ENCODE data around the gene KRT79. TPM values are rescaled to one million over a fixed set of nuclear protein-coding genes. Genes with fewer than 3 reads are reported as not detected.
"Not testable (repeated sequence)": the region's sequence is repeated elsewhere in the genome, so short reads cannot be mapped to it uniquely, and the experiment has no call there.

The KRT79 gene
- polyA plus RNA-seq, 4 donors = 0.31 TPM; not detected in 3

DNA sequence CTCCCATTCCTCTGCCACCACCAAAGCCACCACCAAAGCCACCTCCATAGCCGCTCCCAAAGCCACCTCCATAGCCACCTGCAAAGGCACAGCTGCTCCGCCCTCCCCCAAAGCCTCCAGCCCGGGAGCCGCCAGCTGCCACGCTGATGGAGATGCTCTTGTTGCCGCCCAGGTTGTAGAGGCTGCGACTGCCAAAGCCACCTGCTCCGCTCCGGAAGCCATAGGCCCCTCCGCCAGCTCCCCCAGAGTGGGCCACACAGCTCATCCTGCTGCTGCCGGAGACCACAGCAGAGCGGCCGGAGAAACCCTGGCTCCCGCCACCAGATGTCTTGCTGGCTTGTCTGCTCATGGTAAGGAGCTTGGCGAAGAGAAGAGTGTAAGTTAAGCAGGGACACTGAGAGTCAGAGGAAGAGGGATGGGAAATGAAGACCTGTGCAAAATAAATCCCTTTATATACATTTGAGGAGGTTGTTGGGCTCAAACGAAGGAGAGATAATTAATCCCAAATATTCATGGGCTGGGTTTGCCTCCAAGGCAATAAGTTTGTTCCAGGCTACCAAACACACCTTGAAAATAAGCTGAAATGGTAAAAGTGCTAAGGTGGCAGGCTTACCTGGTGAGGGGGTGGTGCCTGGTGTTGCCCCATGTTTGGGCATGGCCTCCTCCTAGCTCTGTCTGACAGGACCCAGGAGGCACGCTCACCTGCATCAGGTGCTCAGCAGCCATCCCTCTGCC is 38.2 kb downstream of the KRT79 start, which contains the start of gene KRT3:
Gene KRT3, minus strand, starts transcription at position 424 of the 735 bp plus-strand sequence. Its CDS starts 75 bp downstream, at position 349.
- Histone ChIP-seq H3K36me3 (ENCODE audit: control insufficient read depth in 3 of 3, insufficient read depth in 2 of 3, low read depth in 1 of 3, low read length in 3 of 3) (no peaks in the 10 kb centered on the region), H3K4me1 (ENCODE audit: control insufficient read depth in 3 of 3, insufficient read depth in 2 of 3, low read depth in 1 of 3, low read length in 2 of 3) (no peaks in the 10 kb centered on the region), H3K9me3 (ENCODE audit: control insufficient read depth in 2 of 2, insufficient read depth in 1 of 2, low read depth in 1 of 2, low read length in 1 of 2) (no peaks in the 10 kb centered on the region), H3K4me3 (ENCODE audit: low read depth in 1 of 3, low read length in 3 of 3) (no peak within 1 kb of the TSS), H3K27me3 (ENCODE audit: control insufficient read depth in 3 of 3, insufficient read depth in 3 of 3, low read length in 3 of 3) (peaks cover 0 to 24% (median 3%) of the 10 kb centered on the region in 3 donors), H3K27ac (ENCODE audit: low read depth in 1 of 3, low read length in 2 of 3) (no peak within 1 kb of the TSS)
- FAIRE-seq = no peak
- WGBS, 3 donors = 90 to 91% (median 91%) methylated on average over 17 of the region's 17 CpGs
- DNase-seq = no peak

DNA sequence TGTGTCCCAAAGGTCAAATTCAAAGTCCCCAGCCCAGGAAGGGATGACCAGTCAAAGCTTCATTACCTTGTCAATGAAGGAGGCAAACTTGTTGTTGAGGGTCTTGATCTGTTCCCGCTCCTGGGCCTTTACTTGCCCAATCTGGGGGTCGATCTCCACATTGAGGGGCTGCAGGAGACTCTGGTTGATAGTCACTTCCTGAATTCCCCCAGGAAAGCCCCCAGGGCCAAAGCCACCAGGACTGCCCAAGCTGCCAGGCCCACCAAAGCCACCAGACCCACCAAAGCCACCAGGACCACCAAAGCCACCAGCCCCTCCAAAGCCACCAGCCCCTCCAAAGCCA is 38.8 kb downstream of the KRT79 start:
- H3K27ac ChIP-seq (ENCODE audit: low read depth in 1 of 3, low read length in 2 of 3); DNase-seq; FAIRE-seq; H3K4me3 ChIP-seq (ENCODE audit: low read depth in 1 of 3, low read length in 3 of 3); H3K9me3 ChIP-seq (ENCODE audit: control insufficient read depth in 2 of 2, insufficient read depth in 1 of 2, low read depth in 1 of 2, low read length in 1 of 2); H3K4me1 ChIP-seq (ENCODE audit: control insufficient read depth in 3 of 3, insufficient read depth in 2 of 3, low read depth in 1 of 3, low read length in 2 of 3); H3K36me3 ChIP-seq (ENCODE audit: control insufficient read depth in 3 of 3, insufficient read depth in 2 of 3, low read depth in 1 of 3, low read length in 3 of 3): not testable (repeated sequence)
- H3K27me3 ChIP-seq (ENCODE audit: control insufficient read depth in 3 of 3, insufficient read depth in 3 of 3, low read length in 3 of 3) = peaks cover 0 to 30% (median 4%) of the 10 kb centered on the region in 3 donors
- 89 to 97% (median 91%) methylated on average over 2 of the region's 2 CpGs for WGBS, 3 donors

DNA sequence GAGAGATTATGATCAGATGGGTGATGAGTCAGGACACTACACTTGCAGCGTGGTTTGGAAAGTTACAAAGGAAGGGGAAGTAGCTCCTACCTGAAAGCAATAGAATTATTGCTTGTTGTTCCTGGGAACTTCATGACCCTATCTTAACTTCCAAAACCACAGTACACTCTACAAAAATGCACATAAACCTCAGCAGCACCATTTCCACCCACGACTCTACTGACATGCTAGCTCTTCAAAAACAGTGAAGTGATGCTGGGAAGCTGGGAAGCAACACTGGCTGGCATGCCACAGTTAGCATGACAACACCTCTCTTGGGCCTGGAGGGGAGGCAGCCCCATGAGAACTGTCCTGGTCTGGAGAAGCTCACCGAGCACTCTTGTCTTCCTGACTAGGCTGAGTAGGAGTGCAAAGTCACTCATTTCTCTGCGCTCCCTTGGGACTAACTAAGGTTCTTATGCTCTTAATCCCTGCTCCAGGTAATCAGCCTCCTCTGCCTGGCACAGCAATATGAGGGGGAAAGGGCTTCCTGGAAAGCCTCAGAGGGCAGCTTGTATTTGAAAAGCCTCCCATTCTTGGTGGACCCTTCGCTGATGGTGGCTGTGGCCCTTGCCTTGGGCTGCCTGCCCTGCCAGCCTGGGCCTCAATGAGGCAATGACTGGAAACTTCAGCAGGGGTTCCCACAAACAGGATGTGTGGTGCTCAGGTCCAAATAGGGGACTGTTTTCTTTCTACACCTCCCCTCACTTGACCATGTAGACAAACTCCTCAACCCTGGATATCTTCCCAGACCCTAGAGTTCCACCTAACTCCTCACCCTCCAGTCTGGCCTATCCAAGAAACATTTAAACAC is 39.4 kb downstream of the KRT79 start:
- Histone ChIP-seq H3K4me3 (ENCODE audit: low read depth in 1 of 3, low read length in 3 of 3) (no peak overlapping the region), H3K9me3 (ENCODE audit: control insufficient read depth in 2 of 2, insufficient read depth in 1 of 2, low read depth in 1 of 2, low read length in 1 of 2) (no peaks in the 10 kb centered on the region), H3K27ac (ENCODE audit: low read depth in 1 of 3, low read length in 2 of 3) (no peak overlapping the region), H3K36me3 (ENCODE audit: control insufficient read depth in 3 of 3, insufficient read depth in 2 of 3, low read depth in 1 of 3, low read length in 3 of 3) (no peaks in the 10 kb centered on the region), H3K27me3 (ENCODE audit: control insufficient read depth in 3 of 3, insufficient read depth in 3 of 3, low read length in 3 of 3) (peaks cover 0 to 36% (median 7%) of the 10 kb centered on the region in 3 donors), H3K4me1 (ENCODE audit: control insufficient read depth in 3 of 3, insufficient read depth in 2 of 3, low read depth in 1 of 3, low read length in 2 of 3) (peaks cover 0 to 7% (median 3%) of the 10 kb centered on the region in 3 donors)
- no peak for FAIRE-seq
- DNase-seq = no peak
- 81 to 90% (median 83%) methylated on average over 5 of the region's 5 CpGs for WGBS, 3 donors

DNA sequence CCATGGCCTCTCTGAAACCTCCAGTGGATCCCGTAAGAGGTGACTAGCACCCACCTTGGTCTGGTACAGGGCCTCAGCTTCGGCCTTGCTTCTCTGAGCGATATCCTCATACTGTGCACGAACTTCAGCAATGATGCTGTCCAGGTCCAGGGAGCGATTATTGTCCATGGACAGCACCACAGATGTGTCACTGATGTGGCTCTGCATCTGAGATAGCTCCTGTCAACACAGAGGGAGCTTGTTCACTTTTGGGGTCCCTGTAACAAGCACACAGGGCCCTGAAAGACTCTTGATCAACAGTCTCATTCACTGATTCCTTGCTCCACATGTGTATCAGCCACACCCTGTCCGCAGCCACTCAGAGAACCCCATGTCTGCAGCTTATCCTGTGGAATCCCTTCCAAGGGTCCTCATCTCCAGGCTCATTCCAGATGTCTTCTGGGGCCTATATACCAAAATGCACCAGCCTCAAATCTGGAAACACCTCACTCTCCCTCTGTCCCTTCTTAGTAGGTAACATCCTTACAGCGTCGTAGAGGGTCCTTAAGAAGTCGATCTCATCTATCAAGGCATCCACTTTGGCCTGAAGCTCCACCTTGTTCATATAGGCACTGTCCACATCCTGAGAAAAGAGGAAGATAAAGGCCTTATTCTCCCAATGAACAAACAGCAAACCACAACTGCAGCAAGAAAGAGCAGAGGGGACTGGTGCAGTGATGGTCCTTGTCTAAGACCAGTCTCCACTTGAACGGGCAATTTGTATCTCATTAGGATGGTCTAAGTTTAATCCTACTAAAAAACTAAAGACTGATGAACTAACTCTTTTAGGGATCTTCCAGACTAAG is 41.7 kb downstream of the KRT79 start:
- DNase-seq (no peak), FAIRE-seq (no peak)
- WGBS, 3 donors = 82 to 90% (median 87%) methylated on average over 10 of the region's 10 CpGs
- Histone ChIP-seq H3K36me3 (ENCODE audit: control insufficient read depth in 3 of 3, insufficient read depth in 2 of 3, low read depth in 1 of 3, low read length in 3 of 3) (no peaks in the 10 kb centered on the region), H3K9me3 (ENCODE audit: control insufficient read depth in 2 of 2, insufficient read depth in 1 of 2, low read depth in 1 of 2, low read length in 1 of 2) (no peaks in the 10 kb centered on the region), H3K4me3 (ENCODE audit: low read depth in 1 of 3, low read length in 3 of 3) (no peak overlapping the region), H3K27me3 (ENCODE audit: control insufficient read depth in 3 of 3, insufficient read depth in 3 of 3, low read length in 3 of 3) (peaks cover 0 to 43% (median 7%) of the 10 kb centered on the region in 3 donors), H3K4me1 (ENCODE audit: control insufficient read depth in 3 of 3, insufficient read depth in 2 of 3, low read depth in 1 of 3, low read length in 2 of 3) (peaks cover 0 to 7% (median 3%) of the 10 kb centered on the region in 3 donors), H3K27ac (ENCODE audit: low read depth in 1 of 3, low read length in 2 of 3) (no peak overlapping the region)

DNA sequence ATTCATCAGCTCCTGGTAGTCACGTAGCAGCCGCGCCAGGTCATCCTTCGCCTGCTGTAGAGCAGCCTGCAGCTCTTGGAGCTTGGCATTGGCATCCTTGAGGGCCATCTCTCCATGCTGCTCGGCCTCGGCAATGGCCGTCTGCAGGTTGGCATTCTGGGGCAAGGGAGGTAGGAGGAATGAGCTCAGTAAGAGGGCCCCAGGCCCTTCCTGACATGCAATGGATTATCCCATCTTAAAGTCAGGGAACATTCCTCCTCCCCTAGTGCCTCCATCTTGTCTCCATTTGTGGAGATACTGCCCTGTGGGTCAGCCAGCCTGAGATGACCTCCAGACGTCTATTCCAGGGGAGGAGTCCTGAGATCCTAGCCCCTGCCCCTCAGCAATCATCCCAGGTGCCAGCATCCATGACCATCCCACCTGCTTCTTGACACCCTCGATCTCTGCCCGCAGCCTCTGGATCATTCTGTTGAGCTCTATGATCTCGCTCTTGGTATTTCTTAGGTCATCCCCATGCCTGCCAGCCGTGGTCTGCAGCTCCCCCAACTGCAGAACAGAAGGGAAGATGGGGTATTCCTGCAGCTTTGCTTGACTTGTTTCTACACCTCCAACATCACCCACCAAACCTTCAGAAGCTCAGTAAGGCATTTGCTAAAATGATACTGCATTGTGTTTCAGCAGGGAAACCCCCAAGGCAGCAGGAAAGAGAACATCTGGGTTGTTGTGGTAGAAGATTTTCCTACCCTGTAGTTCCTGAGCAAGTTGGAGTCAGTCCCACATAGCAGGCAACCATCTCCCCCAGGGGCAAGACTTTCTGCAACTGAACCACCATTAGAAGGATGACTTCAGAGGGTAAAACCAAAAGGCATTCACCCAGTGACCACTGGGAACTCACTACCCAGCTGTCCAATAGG is 42.6 kb downstream of the KRT79 start:
- H3K9me3 ChIP-seq (ENCODE audit: control insufficient read depth in 2 of 2, insufficient read depth in 1 of 2, low read depth in 1 of 2, low read length in 1 of 2) = no peaks in the 10 kb centered on the region
- H3K4me1 ChIP-seq (ENCODE audit: control insufficient read depth in 3 of 3, insufficient read depth in 2 of 3, low read depth in 1 of 3, low read length in 2 of 3) = peaks cover 0 to 7% (median 3%) of the 10 kb centered on the region in 3 donors
- 88 to 97% (median 92%) methylated on average over 12 of the region's 12 CpGs for WGBS, 3 donors
- H3K36me3 ChIP-seq (ENCODE audit: control insufficient read depth in 3 of 3, insufficient read depth in 2 of 3, low read depth in 1 of 3, low read length in 3 of 3) = no peaks in the 10 kb centered on the region
- FAIRE-seq (no peak), DNase-seq (no peak)
- no peak overlapping the region for H3K27ac ChIP-seq (ENCODE audit: low read depth in 1 of 3, low read length in 2 of 3)
- H3K4me3 ChIP-seq (ENCODE audit: low read depth in 1 of 3, low read length in 3 of 3) = no peak overlapping the region
- H3K27me3 ChIP-seq (ENCODE audit: control insufficient read depth in 3 of 3, insufficient read depth in 3 of 3, low read length in 3 of 3) = peaks cover 0 to 40% (median 7%) of the 10 kb centered on the region in 3 donors

DNA sequence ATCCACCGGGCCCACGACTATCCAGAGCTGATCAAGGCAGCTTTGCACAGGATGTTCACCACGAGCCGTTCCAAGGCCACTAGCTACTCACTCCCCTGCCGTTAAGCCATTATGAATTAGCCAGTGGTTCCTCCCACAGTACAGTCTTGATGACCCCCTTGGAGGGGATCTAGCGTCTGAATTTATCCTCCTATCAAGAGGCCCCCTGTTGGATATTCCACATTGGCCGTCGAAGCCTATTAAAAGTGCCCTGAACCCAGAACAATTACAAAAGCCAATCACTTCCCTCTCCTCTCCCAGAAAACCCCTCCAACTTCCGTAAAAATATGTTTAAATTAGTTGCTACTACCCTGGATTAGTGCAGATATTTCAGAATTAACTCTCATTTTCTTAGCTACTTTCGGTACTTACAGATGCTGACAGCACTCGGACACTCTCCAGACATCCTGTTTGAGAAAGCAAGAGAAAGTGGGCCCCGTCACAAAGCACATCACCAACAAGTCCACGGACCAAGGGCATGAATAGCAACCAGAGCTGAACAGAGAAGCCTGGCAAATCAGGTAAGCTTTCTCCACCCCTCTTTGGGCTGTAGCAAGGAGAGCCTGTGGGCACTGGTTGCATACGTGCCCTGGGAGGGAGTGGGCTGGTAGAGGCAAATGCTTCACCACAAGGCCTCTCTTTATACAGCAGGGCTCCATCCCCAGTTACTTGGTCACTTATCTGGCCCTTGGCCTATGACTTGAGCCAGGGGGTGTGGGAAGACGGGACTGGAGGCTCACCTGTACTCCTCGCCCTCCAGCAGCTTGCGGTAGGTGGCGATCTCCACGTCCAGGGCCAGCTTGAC is 43.5 kb downstream of the KRT79 start:
- peaks cover 0 to 40% (median 7%) of the 10 kb centered on the region in 3 donors for H3K27me3 ChIP-seq (ENCODE audit: control insufficient read depth in 3 of 3, insufficient read depth in 3 of 3, low read length in 3 of 3)
- H3K9me3 ChIP-seq (ENCODE audit: control insufficient read depth in 2 of 2, insufficient read depth in 1 of 2, low read depth in 1 of 2, low read length in 1 of 2) = no peaks in the 10 kb centered on the region
- no peak overlapping the region for H3K4me3 ChIP-seq (ENCODE audit: low read depth in 1 of 3, low read length in 3 of 3)
- 61 to 65% (median 63%) methylated on average over 19 of the region's 19 CpGs for WGBS, 3 donors
- DNase-seq (no peak), FAIRE-seq (no peak)
- H3K4me1 ChIP-seq (ENCODE audit: control insufficient read depth in 3 of 3, insufficient read depth in 2 of 3, low read depth in 1 of 3, low read length in 2 of 3) = peaks cover 0 to 7% (median 3%) of the 10 kb centered on the region in 3 donors
- no peak overlapping the region for H3K27ac ChIP-seq (ENCODE audit: low read depth in 1 of 3, low read length in 2 of 3)
- H3K36me3 ChIP-seq (ENCODE audit: control insufficient read depth in 3 of 3, insufficient read depth in 2 of 3, low read depth in 1 of 3, low read length in 3 of 3) = no peaks in the 10 kb centered on the region
